Spinal cord (tissue), 10 donors: ENCODE data around the gene OR3A3. TPM values are rescaled to one million over a fixed set of nuclear protein-coding genes. Genes with fewer than 3 reads are reported as not detected.
"Not testable (repeated sequence)": the region's sequence is repeated elsewhere in the genome, so short reads cannot be mapped to it uniquely, and the experiment has no call there.

Experiments
- DNase-seq, 6 donors: peaks; one replicate each; pipeline versions ENCODE4 v3.0.0 to v3.0.0-alpha.2; 2013 to 2015; ENCODE audit warnings: low spot score in 6 of 6, low read depth in 4 of 6
- H3K27ac ChIP-seq: one replicate; pipeline ENCODE4 v1.5.1; 2013; ENCODE audit warnings: low read depth, low read length, control low read depth
- H3K27me3 ChIP-seq: one replicate; pipeline ENCODE4 v1.6.1; 2013; ENCODE audit warnings: low read length; ENCODE audit not compliant: control insufficient read depth, insufficient read depth
- H3K36me3 ChIP-seq: one replicate; pipeline ENCODE4 v1.6.1; 2013; ENCODE audit warnings: low read length; ENCODE audit not compliant: control insufficient read depth, insufficient read depth
- H3K4me1 ChIP-seq: one replicate; pipeline ENCODE4 v1.6.1; 2013; ENCODE audit warnings: low read length; ENCODE audit not compliant: control insufficient read depth, insufficient read depth
- H3K4me3 ChIP-seq: one replicate; pipeline ENCODE4 v1.5.1; 2013; ENCODE audit warnings: low read depth, low read length, control low read depth
- H3K9me3 ChIP-seq: one replicate; pipeline ENCODE4 v1.6.1; 2013; ENCODE audit warnings: low read length; ENCODE audit not compliant: control insufficient read depth, insufficient read depth
- WGBS: methylation state at CpG from one replicate; pipeline ENCODE4 v1.1.5; 2013; ENCODE audit warnings: missing lambda C conversion rate; ENCODE audit not compliant: insufficient coverage; 5-methylcytosine and 5-hydroxymethylcytosine counted together
- polyA plus RNA-seq, 2 donors: library from polyadenylated mRNA; unstranded; fragments of 120-200 nt; gene quantifications; one replicate each; pipeline ENCODE4 v1.2.1, GENCODE V29; 2013; ENCODE audit not compliant: insufficient read length in 2 of 2
- total RNA-seq, 2 donors: library from RNA; depleted of rRNA in 1 of 2; stranded (reverse); fragments of 120-200 nt in 1 of 2; fragments of >200 nt in 1 of 2; gene quantifications; one replicate each; pipeline versions ENCODE4 v1.2.3 to v1.2.4, GENCODE V29; 2013 to 2014
- donor health status: healthy.

OR3A3 gene
- total and polyA plus RNA-seq, 4 donors: 0.39 TPM; not detected in 3

- H3K27ac ChIP-seq: no peak overlapping the region
- no CpG with 5 or more reads among the region's 2 CpGs for WGBS
- no peaks in the 10 kb centered on the region for H3K36me3 ChIP-seq
- no peak overlapping the region for H3K4me3 ChIP-seq
- H3K9me3 ChIP-seq: peaks cover 2% of the 10 kb centered on the region
- H3K27me3 ChIP-seq: no peaks in the 10 kb centered on the region
- no peaks in the 10 kb centered on the region for H3K4me1 ChIP-seq
- DNase-seq: no peak
These were observed 9.4 kb upstream of the OR3A3 start for GRCh38 chr17:3401786-3402185.

- not testable (repeated sequence) for H3K9me3 ChIP-seq, H3K27me3 ChIP-seq, H3K27ac ChIP-seq, H3K4me1 ChIP-seq, H3K36me3 ChIP-seq, DNase-seq, H3K4me3 ChIP-seq
- no CpG with 5 or more reads among the region's 1 CpG for WGBS
These were observed 7.3 kb upstream of the OR3A3 start for GRCh38 chr17:3403856-3404255.

- H3K27ac ChIP-seq, H3K9me3 ChIP-seq, H3K4me3 ChIP-seq, DNase-seq, H3K4me1 ChIP-seq, H3K36me3 ChIP-seq, H3K27me3 ChIP-seq: not testable (repeated sequence)
- WGBS: no CpG with 5 or more reads among the region's 16 CpGs
These were observed 1.0 kb downstream of the OR3A3 start for GRCh38 chr17:3412216-3412615.

- no peaks in the 10 kb centered on the region for H3K36me3 ChIP-seq
- no peak for DNase-seq
- 100% methylated on average over 3 of the region's 5 CpGs for WGBS
- no peak overlapping the region for H3K4me3 ChIP-seq
- no peaks in the 10 kb centered on the region for H3K4me1 ChIP-seq
- no peaks in the 10 kb centered on the region for H3K27me3 ChIP-seq
- H3K27ac ChIP-seq: no peak overlapping the region
- no peaks in the 10 kb centered on the region for H3K9me3 ChIP-seq
These were observed 4.4 kb downstream of the OR3A3 start for GRCh38 chr17:3415610-3416009.

GRCh38 chr17:3418222-3418621 is 7.1 kb downstream of the OR3A3 start:
- H3K27me3 ChIP-seq: no peaks in the 10 kb centered on the region
- no peaks in the 10 kb centered on the region for H3K36me3 ChIP-seq
- H3K4me1 ChIP-seq: no peaks in the 10 kb centered on the region
- H3K4me3 ChIP-seq: no peak overlapping the region
- H3K9me3 ChIP-seq: no peaks in the 10 kb centered on the region
- no peak overlapping the region for H3K27ac ChIP-seq
- 50% methylated on average over 1 of the region's 2 CpGs for WGBS
- DNase-seq: no peak

GRCh38 chr17:3433215-3433614 is 22.0 kb downstream of the OR3A3 start:
- H3K36me3 ChIP-seq, H3K4me3 ChIP-seq, DNase-seq, H3K27ac ChIP-seq, H3K9me3 ChIP-seq, H3K27me3 ChIP-seq, H3K4me1 ChIP-seq: not testable (repeated sequence)
- WGBS: 39% methylated on average over 6 of the region's 7 CpGs

GRCh38 chr17:3433741-3434140 is 22.6 kb downstream of the OR3A3 start, which contains the start of gene OR1E2:
TSS of gene OR1E2 (minus strand) at chr17:3433841. CDS start at chr17:3433841, 0 bp downstream.
- 94% methylated on average over 2 of the region's 3 CpGs for WGBS
- Histone ChIP-seq H3K27me3 (no peaks in the 10 kb centered on the region), H3K36me3 (no peaks in the 10 kb centered on the region), H3K9me3 (no peaks in the 10 kb centered on the region), H3K4me3 (no peak within 1 kb of the TSS), H3K27ac (no peak within 1 kb of the TSS), H3K4me1 (no peaks in the 10 kb centered on the region)
- no peak for DNase-seq

- H3K9me3 ChIP-seq: no peaks in the 10 kb centered on the region
- H3K36me3 ChIP-seq: no peaks in the 10 kb centered on the region
These were observed 27.2 kb downstream of the OR3A3 start for GRCh38 chr17:3438368-3438767.

GRCh38 chr17:3440451-3440850 is 29.3 kb downstream of the OR3A3 start:
- WGBS: no CpG with 5 or more reads among the region's 2 CpGs

More at GRCh38 chr17:3438368-3438767, 27.2 kb downstream of the OR3A3 start:
- no peak overlapping the region for H3K27ac ChIP-seq
- H3K27me3 ChIP-seq: no peaks in the 10 kb centered on the region
- no peak for DNase-seq
- H3K4me3 ChIP-seq: no peak overlapping the region
- WGBS: 88% methylated on average over 1 of the region's 1 CpG
- no peaks in the 10 kb centered on the region for H3K4me1 ChIP-seq

GRCh38 chr17:3447625-3448024 is 36.5 kb downstream of the OR3A3 start:
- no peaks in the 10 kb centered on the region for H3K4me1 ChIP-seq
- no peak for DNase-seq
- WGBS: no CpG with 5 or more reads among the region's 2 CpGs
- H3K27ac ChIP-seq: no peak overlapping the region
- no peaks in the 10 kb centered on the region for H3K36me3 ChIP-seq
- no peak overlapping the region for H3K4me3 ChIP-seq
- no peaks in the 10 kb centered on the region for H3K27me3 ChIP-seq
- no peaks in the 10 kb centered on the region for H3K9me3 ChIP-seq

More at GRCh38 chr17:3440451-3440850, 29.3 kb downstream of the OR3A3 start:
- no peak for DNase-seq
- Histone ChIP-seq H3K36me3 (no peaks in the 10 kb centered on the region), H3K27me3 (no peaks in the 10 kb centered on the region), H3K9me3 (no peaks in the 10 kb centered on the region), H3K4me1 (no peaks in the 10 kb centered on the region), H3K4me3 (no peak overlapping the region), H3K27ac (no peak overlapping the region)
